Tibial artery (tissue), 4 donors: ENCODE data around the gene MBD2.
"Not testable (repeated sequence)": the region's sequence is repeated elsewhere in the genome, so short reads cannot be mapped to it uniquely, and the experiment has no call there.

Experiments used
- DNase-seq, 2 donors: peaks; one replicate each; pipeline ENCODE4 v3.0.0-alpha.2; 2019
- H3K27ac ChIP-seq, 2 donors: fragments of 200-600 bp; sonication (generic) in 1 of 2; 1 replicate in 1 of 2; 2 replicates in 1 of 2; pipeline ENCODE4 v1.5.1; 2018 to 2019; ENCODE audit warnings: mild to moderate bottlenecking in 1 of 2
- H3K27me3 ChIP-seq, 2 donors: fragments of 200-600 bp; sonication (generic) in 1 of 2; one replicate each; pipeline versions ENCODE4 v1.5.1 to v1.6.0; 2016 to 2019
- H3K36me3 ChIP-seq, 3 donors: fragments of 200-600 bp; sonication (generic) in 2 of 3; one replicate each; pipeline ENCODE4 v1.5.1; 2016 to 2019; ENCODE audit warnings: mild to moderate bottlenecking in 2 of 3
- H3K4me1 ChIP-seq, 4 donors: fragments of 200-600 bp; sonication (generic) in 2 of 4; 1 replicate in 3 of 4; 2 replicates in 1 of 4; pipeline ENCODE4 v1.5.1; 2016 to 2019
- H3K4me3 ChIP-seq, 2 donors: fragments of 200-600 bp; sonication (generic) in 1 of 2; 1 replicate in 1 of 2; 2 replicates in 1 of 2; pipeline ENCODE4 v1.5.1; 2018 to 2019; ENCODE audit warnings: mild to moderate bottlenecking in 2 of 2
- H3K9me3 ChIP-seq, 3 donors: fragments of 200-600 bp; sonication (generic) in 1 of 3; one replicate each; pipeline ENCODE4 v1.5.1; 2016 to 2019
- intact Hi-C: fragments of 100-400 bp; cut with DNase I; formaldehyde crosslinking; loops from one replicate; pipeline ENCODE4 v1.15.0; 2023; ENCODE audit warnings: low total_unique reads
- TF ChIP-seq, protein P1 (sequence below), 2 experiments: fragments of 200-600 bp in 1 of 2; fragments of 450-650 bp in 1 of 2; IDR thresholded peaks; one replicate each; pipeline ENCODE4 v1.5.1; 2017 to 2019; ENCODE audit warnings: antibody characterized with exemption in 2 of 2, mild to moderate bottlenecking in 1 of 2, moderate library complexity in 1 of 2

Gene MBD2

DNA sequence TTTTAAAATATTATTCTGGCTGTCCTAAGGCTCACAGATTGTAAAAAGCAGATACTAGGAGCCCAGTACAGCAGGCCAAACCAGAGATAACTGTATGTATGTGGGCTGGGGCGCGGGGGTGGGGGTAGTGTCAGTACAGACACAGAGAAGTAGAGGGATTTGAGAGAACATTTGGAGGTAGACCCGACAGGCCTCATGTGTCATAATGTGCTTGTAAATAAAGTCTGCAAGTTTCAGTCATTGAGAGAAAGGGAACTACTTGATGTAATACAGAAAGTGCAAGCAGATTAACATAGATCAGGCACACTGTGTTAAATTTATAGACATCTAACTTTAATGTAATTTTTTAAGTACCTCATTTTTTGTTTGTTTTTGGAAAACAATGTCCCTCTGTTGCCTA lies 37.4 kb upstream of the MBD2 start:
- DNase-seq: peak in 1 of 2 donors; percentile 24
- TF ChIP-seq, protein P1, sequence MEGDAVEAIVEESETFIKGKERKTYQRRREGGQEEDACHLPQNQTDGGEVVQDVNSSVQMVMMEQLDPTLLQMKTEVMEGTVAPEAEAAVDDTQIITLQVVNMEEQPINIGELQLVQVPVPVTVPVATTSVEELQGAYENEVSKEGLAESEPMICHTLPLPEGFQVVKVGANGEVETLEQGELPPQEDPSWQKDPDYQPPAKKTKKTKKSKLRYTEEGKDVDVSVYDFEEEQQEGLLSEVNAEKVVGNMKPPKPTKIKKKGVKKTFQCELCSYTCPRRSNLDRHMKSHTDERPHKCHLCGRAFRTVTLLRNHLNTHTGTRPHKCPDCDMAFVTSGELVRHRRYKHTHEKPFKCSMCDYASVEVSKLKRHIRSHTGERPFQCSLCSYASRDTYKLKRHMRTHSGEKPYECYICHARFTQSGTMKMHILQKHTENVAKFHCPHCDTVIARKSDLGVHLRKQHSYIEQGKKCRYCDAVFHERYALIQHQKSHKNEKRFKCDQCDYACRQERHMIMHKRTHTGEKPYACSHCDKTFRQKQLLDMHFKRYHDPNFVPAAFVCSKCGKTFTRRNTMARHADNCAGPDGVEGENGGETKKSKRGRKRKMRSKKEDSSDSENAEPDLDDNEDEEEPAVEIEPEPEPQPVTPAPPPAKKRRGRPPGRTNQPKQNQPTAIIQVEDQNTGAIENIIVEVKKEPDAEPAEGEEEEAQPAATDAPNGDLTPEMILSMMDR (IDR thresholded peaks at IDR 0.05): no peak
- intact Hi-C loops: no loop called here

DNA sequence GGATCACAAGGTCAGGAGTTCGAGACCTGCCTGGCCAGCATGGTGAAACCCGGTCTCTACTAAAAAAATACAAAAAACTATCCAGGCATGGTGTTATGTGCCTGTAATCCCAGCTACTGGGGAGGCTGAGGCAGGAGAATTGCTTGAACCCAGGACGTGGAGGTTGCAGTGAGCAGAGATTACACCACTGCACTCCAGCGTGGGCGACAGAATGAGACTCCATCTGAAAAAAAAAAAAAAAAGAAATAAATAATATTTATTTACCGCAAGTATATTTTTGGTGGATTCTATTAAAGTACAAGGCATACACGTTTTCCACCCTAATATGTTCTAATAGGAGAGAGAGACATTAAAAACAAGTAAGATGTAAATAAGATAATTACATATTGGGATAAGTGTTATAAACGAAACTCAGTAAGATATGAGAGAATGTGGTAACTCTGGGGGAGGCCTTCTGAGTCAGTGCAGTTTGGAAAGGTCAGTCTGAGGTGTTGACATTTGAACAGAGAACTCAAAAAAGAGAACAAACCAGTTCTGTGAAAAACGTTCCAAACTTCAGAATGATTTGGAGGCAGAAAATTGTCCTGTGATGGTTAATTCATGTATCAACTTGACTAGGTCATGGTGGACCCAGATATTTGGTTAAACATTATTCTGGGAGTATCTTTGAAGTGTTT lies 36.1 kb upstream of the MBD2 start:
- peaks cover 0 to 16% (median 0%) of the 10 kb centered on the region in 4 donors for H3K4me1 ChIP-seq
- no peak for DNase-seq
- H3K4me3 ChIP-seq: no peak overlapping the region
- H3K9me3 ChIP-seq: no peaks in the 10 kb centered on the region
- no peaks in the 10 kb centered on the region for H3K27me3 ChIP-seq
- H3K27ac ChIP-seq: no peak overlapping the region
- TF ChIP-seq, protein P1 (IDR thresholded peaks at IDR 0.05): no peak
- intact Hi-C loops: no loop called here
- H3K36me3 ChIP-seq: no peaks in the 10 kb centered on the region

More for the DNA sequence above, 37.4 kb upstream of the MBD2 start:
- Histone ChIP-seq H3K27ac (no peak overlapping the region), H3K4me1 (peaks cover 0 to 9% (median 0%) of the 10 kb centered on the region in 4 donors), H3K27me3 (no peaks in the 10 kb centered on the region), H3K9me3 (no peaks in the 10 kb centered on the region), H3K4me3 (no peak overlapping the region), H3K36me3 (no peaks in the 10 kb centered on the region)

DNA sequence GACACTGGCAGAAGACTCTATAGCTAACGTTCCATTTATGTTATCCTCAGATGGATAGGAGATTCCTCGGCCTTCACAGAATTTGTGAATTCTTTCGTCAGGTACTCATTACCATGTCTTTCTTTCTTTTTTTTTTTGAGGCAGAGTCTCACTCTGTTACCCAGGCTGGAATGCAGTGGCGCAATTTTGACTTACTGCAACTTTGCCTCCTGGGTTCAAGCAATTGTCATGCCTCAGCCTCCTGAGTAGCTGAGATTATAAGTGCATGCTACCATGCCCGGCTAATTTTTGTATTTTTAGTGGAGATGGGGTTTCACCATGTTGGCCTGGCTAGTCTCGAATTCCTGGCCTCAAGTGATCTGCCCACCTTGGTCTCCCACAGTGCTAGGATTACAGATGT lies 33.3 kb upstream of the MBD2 start:
- H3K27me3 ChIP-seq, H3K9me3 ChIP-seq, H3K36me3 ChIP-seq, H3K27ac ChIP-seq, DNase-seq, H3K4me3 ChIP-seq, intact Hi-C loops: not testable (repeated sequence)
- peaks cover 0 to 38% (median 4%) of the 10 kb centered on the region in 4 donors for H3K4me1 ChIP-seq

DNA sequence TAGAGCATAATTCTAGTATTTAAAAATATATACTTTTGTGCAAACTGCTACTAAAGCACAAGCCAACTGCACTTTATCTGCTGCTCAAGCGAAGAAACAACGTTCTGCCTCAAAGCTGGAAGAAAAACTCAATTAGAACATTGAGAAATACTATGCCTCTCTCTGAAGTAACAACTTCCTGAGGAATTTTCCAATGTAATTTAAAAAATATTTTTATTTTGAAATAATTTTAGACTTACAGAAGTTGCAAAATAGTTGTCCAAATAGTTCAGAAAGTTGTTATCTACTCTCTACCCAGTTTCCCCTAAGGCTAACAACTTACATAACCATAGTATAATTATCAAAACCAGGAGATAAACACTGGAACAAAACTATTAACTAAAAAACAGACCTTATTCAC lies 32.5 kb upstream of the MBD2 start:
- no peak for DNase-seq
- intact Hi-C loops: no loop called here
- TF ChIP-seq, protein P1 (IDR thresholded peaks at IDR 0.05): no peak
- H3K27ac ChIP-seq: peak overlapping the region in 1 of 2 donors; percentile 30
- no peaks in the 10 kb centered on the region for H3K36me3 ChIP-seq
- H3K4me3 ChIP-seq: no peak overlapping the region
- no peaks in the 10 kb centered on the region for H3K9me3 ChIP-seq
- peaks cover 0 to 44% (median 5%) of the 10 kb centered on the region in 4 donors for H3K4me1 ChIP-seq
- H3K27me3 ChIP-seq: no peaks in the 10 kb centered on the region

DNA sequence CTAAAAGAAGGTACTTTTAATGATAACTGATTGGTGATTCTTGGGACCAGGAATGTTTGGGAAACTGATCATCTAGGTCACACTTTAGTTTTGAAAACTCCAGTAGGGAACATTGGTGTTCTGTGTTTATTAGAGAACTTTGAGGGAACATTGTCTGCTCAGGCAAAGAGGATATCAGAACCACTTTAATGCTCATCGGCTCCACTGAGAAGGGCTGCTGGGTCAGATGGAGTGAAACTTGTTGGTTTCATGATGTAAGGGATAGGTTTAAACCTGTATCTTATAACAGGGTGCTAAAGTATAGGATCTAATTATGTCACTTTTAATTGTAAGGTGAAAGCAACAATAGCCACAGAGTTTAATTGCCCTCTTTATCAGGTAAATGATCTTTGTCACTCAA lies 30.7 kb upstream of the MBD2 start:
- Histone ChIP-seq H3K9me3 (no peaks in the 10 kb centered on the region), H3K4me3 (no peak overlapping the region), H3K27me3 (no peaks in the 10 kb centered on the region), H3K27ac (peak overlapping the region in 1 of 2 donors; percentile 3), H3K36me3 (no peaks in the 10 kb centered on the region), H3K4me1 (peaks cover 0 to 63% (median 12%) of the 10 kb centered on the region in 4 donors)
- DNase-seq: no peak
- intact Hi-C loops: no loop called here
- TF ChIP-seq, protein P1 (IDR thresholded peaks at IDR 0.05): no peak

DNA sequence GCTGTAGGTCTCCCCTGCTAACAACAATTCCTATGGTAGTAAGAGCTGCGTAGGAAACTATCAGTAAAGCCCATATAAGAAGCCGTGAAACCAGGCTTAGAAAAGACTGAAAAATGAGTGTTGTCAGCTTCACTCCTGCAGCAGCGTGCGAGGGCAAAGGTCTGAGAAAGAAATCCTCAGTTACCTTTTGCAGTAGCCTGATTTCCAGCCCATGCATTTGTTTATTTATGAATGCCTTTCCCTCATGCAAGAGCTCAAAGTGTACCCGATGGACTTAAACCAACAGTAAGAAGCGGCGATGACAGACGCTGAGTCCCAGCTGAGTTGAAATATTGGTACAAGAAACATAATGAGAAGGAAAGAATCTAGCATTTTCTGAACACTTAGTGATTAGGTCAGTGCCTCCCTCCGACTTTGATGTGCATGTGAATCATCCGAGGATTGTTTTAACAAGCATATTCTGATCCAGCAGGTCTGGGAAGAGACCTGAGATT lies 29.8 kb upstream of the MBD2 start:
- Histone ChIP-seq H3K36me3 (no peaks in the 10 kb centered on the region), H3K27me3 (no peaks in the 10 kb centered on the region), H3K27ac (peak overlapping the region in 1 of 2 donors; percentile 3), H3K9me3 (no peaks in the 10 kb centered on the region), H3K4me1 (peaks cover 0 to 68% (median 12%) of the 10 kb centered on the region in 4 donors), H3K4me3 (no peak overlapping the region)
- TF ChIP-seq, protein P1 (IDR thresholded peaks at IDR 0.05): no peak
- intact Hi-C loops: loop anchor here (5.0 kb wide), 1 partner anchor 1493 kb away; no protein-coding TSS in a partner anchor
- DNase-seq: no peak
